Activated naive CD4-positive, alpha-beta T cell treated with anti-CD3 and anti-CD28 coated beads, Interleukin-2, amount 10 ng/mL, durations not matched to agents 7 days and 5 days (primary cell): ENCODE data around the gene PTPRD.

Experiments used
- CTCF ChIA-PET: fragments of 350-600 bp; sonication (Branson Sonifier 250); formaldehyde crosslinking; loops from one replicate; lab custom pipeline; 2021; ENCODE audit warnings: antibody characterized with exemption; lab: Charles Lee
- DNase-seq: peaks from one replicate; pipeline ENCODE4 v3.0.0-alpha.2; 2020
- H3K27ac Mint-ChIP-seq: one replicate; pipeline ENCODE4 v1.8.0; 2021; ENCODE audit warnings: mild to moderate bottlenecking, moderate library complexity, mixed read lengths
- H3K27me3 Mint-ChIP-seq: one replicate; pipeline ENCODE4 v1.8.0; 2021; ENCODE audit warnings: mild to moderate bottlenecking, mixed read lengths
- H3K36me3 Mint-ChIP-seq: one replicate; pipeline ENCODE4 v1.8.0; 2021; ENCODE audit warnings: mixed read lengths
- H3K4me1 Mint-ChIP-seq: one replicate; pipeline ENCODE4 v1.8.0; 2021; ENCODE audit warnings: mixed read lengths
- H3K4me3 Mint-ChIP-seq: one replicate; pipeline ENCODE4 v1.8.0; 2021; ENCODE audit warnings: mild to moderate bottlenecking, moderate library complexity, mixed read lengths
- H3K9me3 Mint-ChIP-seq: one replicate; pipeline ENCODE4 v1.8.0; 2021; ENCODE audit warnings: mixed read lengths

PTPRD gene

GRCh38 chr9:8831568-8831967, 1781.2 kb downstream of the PTPRD start:
- Mint-ChIP-seq H3K9me3 (no peaks in the 10 kb centered on the region), H3K4me1 (no peaks in the 10 kb centered on the region), H3K27ac (no peak overlapping the region), H3K36me3 (no peaks in the 10 kb centered on the region), H3K4me3 (no peak overlapping the region), H3K27me3 (no peaks in the 10 kb centered on the region)
- no peak for DNase-seq
- CTCF ChIA-PET, result no interaction called here

- H3K4me1 Mint-ChIP-seq, result peaks cover 5% of the 10 kb centered on the region
- no peaks in the 10 kb centered on the region for H3K36me3 Mint-ChIP-seq
- H3K9me3 Mint-ChIP-seq, result no peaks in the 10 kb centered on the region
- no peaks in the 10 kb centered on the region for H3K27me3 Mint-ChIP-seq
- no peak overlapping the region for H3K4me3 Mint-ChIP-seq
- no peak for DNase-seq
- CTCF ChIA-PET, result no interaction called here
- H3K27ac Mint-ChIP-seq, result no peak overlapping the region
Measured at GRCh38 chr9:8826281-8826680, 1786.5 kb downstream of the PTPRD start.

GRCh38 chr9:8825585-8826147, 1787.1 kb downstream of the PTPRD start:
- H3K4me3 Mint-ChIP-seq, result no peak overlapping the region
- H3K36me3 Mint-ChIP-seq, result no peaks in the 10 kb centered on the region
- H3K4me1 Mint-ChIP-seq, result peaks cover 5% of the 10 kb centered on the region
- CTCF ChIA-PET, result no interaction called here
- DNase-seq, result no peak
- no peak overlapping the region for H3K27ac Mint-ChIP-seq
- H3K9me3 Mint-ChIP-seq, result no peaks in the 10 kb centered on the region
- H3K27me3 Mint-ChIP-seq, result no peaks in the 10 kb centered on the region

- peaks cover 5% of the 10 kb centered on the region for H3K4me1 Mint-ChIP-seq
- DNase-seq, result no peak
- CTCF ChIA-PET, result no interaction called here
- H3K27me3 Mint-ChIP-seq, result no peaks in the 10 kb centered on the region
- H3K27ac Mint-ChIP-seq, result no peak overlapping the region
- no peak overlapping the region for H3K4me3 Mint-ChIP-seq
- H3K36me3 Mint-ChIP-seq, result no peaks in the 10 kb centered on the region
- no peaks in the 10 kb centered on the region for H3K9me3 Mint-ChIP-seq
Measured at GRCh38 chr9:8823131-8823895, 1789.5 kb downstream of the PTPRD start.

GRCh38 chr9:8822667-8823025, 1790.2 kb downstream of the PTPRD start:
- Mint-ChIP-seq H3K4me3 (no peak overlapping the region), H3K36me3 (no peaks in the 10 kb centered on the region), H3K27ac (no peak overlapping the region), H3K9me3 (no peaks in the 10 kb centered on the region), H3K27me3 (no peaks in the 10 kb centered on the region), H3K4me1 (peaks cover 5% of the 10 kb centered on the region)
- no peak for DNase-seq
- CTCF ChIA-PET, result no interaction called here

- no peaks in the 10 kb centered on the region for H3K9me3 Mint-ChIP-seq
- no peak overlapping the region for H3K27ac Mint-ChIP-seq
- H3K27me3 Mint-ChIP-seq, result no peaks in the 10 kb centered on the region
- H3K4me1 Mint-ChIP-seq, result peaks cover 5% of the 10 kb centered on the region
- H3K4me3 Mint-ChIP-seq, result no peak overlapping the region
- no peak for DNase-seq
- H3K36me3 Mint-ChIP-seq, result no peaks in the 10 kb centered on the region
- CTCF ChIA-PET, result no interaction called here
Measured at GRCh38 chr9:8821910-8822666, 1790.7 kb downstream of the PTPRD start.

DNA sequence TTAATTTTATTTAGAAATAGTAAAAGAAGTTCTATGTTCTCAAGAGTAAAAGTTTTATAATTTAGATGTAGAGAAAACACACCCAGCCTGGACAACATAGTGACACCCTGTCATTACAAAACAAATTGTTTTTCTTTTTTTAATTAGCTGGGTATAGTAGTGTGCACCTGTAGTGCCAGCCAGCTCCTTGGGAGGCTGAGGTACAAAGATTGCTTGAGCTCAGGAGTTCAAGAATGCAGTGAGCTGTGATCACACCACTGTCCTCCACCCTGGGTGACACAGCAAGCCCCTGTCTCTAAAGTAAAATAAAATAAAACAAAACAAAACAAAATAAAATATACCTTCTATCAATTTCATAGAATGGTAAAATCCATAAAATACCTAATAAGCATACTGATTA, 1795.5 kb downstream of the PTPRD start:
- H3K4me3 Mint-ChIP-seq, result no peak overlapping the region
- DNase-seq, result no peak
- no peak overlapping the region for H3K27ac Mint-ChIP-seq
- H3K36me3 Mint-ChIP-seq, result no peaks in the 10 kb centered on the region
- H3K4me1 Mint-ChIP-seq, result peaks cover 5% of the 10 kb centered on the region
- no peaks in the 10 kb centered on the region for H3K27me3 Mint-ChIP-seq
- CTCF ChIA-PET, result no interaction called here
- no peaks in the 10 kb centered on the region for H3K9me3 Mint-ChIP-seq

DNA sequence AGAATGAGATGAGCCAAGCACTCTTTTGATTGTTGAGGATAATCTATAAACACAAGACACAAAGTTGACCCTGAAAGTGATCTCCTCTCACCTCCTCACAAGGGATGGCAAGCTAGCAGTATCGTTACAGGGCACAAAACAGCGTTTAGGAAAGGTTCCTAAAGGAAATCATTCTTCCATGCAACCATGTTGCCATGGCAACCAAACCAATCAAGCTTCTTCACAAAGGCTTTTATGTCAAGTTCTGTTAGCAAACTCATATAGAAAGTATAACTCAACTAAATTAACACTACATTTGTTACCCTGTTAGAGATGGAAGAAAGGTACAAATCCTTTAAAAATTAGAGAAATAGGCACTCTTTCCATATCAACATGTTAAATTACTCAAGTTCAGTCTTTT, 1796.4 kb downstream of the PTPRD start:
- Mint-ChIP-seq H3K27me3 (no peaks in the 10 kb centered on the region), H3K4me1 (no peaks in the 10 kb centered on the region), H3K27ac (no peak overlapping the region), H3K4me3 (no peak overlapping the region), H3K9me3 (no peaks in the 10 kb centered on the region), H3K36me3 (no peaks in the 10 kb centered on the region)
- no peak for DNase-seq
- CTCF ChIA-PET, result no interaction called here

DNA sequence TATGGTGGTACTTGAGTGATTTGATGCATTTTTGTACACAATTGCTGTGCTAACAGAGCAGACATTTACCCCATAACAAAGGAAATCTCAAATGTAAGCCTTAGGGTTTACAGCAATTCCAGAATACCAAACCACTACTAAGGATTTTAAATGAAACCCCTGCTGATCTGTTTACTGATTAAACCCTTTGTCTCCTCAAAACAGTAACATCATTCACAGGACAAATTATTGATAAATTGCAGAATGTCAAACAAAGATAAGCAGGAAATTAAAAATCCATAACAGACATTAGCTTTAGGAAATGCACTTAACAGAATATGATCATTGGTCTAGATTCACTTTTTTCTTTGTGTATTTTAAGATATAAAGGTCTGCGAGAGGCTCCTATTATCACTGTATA, 1796.9 kb downstream of the PTPRD start:
- no peak overlapping the region for H3K27ac Mint-ChIP-seq
- no peak overlapping the region for H3K4me3 Mint-ChIP-seq
- no peaks in the 10 kb centered on the region for H3K27me3 Mint-ChIP-seq
- H3K4me1 Mint-ChIP-seq, result no peaks in the 10 kb centered on the region
- peaks cover 2% of the 10 kb centered on the region for H3K9me3 Mint-ChIP-seq
- DNase-seq, result no peak
- CTCF ChIA-PET, result no interaction called here
- H3K36me3 Mint-ChIP-seq, result no peaks in the 10 kb centered on the region

DNA sequence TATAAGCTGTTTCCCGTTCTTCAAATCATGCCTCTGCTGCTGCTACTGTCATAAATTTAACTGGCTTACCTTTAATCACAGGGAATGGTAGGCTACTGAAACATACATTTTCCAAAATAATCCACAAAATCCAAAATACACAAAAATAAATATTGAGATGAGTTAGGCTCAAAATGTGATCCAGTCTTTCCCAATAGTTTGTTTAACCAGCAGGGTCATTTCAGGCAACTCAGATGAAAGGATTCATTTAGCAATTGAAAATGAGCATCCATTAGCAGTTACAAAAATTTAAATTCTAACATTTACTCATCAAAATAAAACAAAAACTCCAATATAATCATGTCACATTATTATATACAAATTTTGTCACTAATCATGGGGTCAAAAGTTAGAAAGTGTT, 1797.6 kb downstream of the PTPRD start:
- Mint-ChIP-seq H3K36me3 (no peaks in the 10 kb centered on the region), H3K9me3 (peaks cover 2% of the 10 kb centered on the region), H3K27me3 (no peaks in the 10 kb centered on the region), H3K4me3 (no peak overlapping the region), H3K27ac (no peak overlapping the region), H3K4me1 (no peaks in the 10 kb centered on the region)
- DNase-seq, result no peak
- CTCF ChIA-PET, result no interaction called here

DNA sequence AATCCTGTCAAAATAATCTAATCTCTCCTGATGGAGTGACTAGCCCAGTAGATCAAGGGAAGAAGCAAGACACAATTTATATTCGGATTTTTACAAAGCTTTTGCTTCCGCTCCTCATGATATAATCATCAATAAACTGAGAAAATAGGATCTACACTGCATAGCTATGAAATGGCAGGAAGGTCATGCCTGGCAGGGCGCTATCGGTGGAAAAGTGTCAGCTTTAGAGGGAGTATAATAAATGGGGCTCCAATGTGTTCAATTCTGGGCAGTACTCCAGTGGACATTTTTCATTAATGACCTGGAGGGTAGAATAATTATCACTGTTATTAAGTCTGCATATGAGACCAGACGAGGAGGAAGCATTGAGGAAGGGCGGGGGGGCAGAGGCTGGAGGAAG, 1799.9 kb downstream of the PTPRD start:
- H3K4me3 Mint-ChIP-seq, result no peak overlapping the region
- no peaks in the 10 kb centered on the region for H3K27me3 Mint-ChIP-seq
- H3K9me3 Mint-ChIP-seq, result peaks cover 2% of the 10 kb centered on the region
- DNase-seq, result no peak
- no peaks in the 10 kb centered on the region for H3K4me1 Mint-ChIP-seq
- CTCF ChIA-PET, result no interaction called here
- H3K36me3 Mint-ChIP-seq, result no peaks in the 10 kb centered on the region
- H3K27ac Mint-ChIP-seq, result no peak overlapping the region

GRCh38 chr9:8809741-8810140, 1803.1 kb downstream of the PTPRD start:
- Mint-ChIP-seq H3K4me1 (no peaks in the 10 kb centered on the region), H3K9me3 (peaks cover 2% of the 10 kb centered on the region), H3K27ac (no peak overlapping the region), H3K36me3 (no peaks in the 10 kb centered on the region), H3K27me3 (no peaks in the 10 kb centered on the region), H3K4me3 (no peak overlapping the region)
- DNase-seq, result no peak
- CTCF ChIA-PET, result no interaction called here

- H3K27me3 Mint-ChIP-seq, result no peaks in the 10 kb centered on the region
- H3K27ac Mint-ChIP-seq, result no peak overlapping the region
- CTCF ChIA-PET, result no interaction called here
- H3K36me3 Mint-ChIP-seq, result no peaks in the 10 kb centered on the region
- peaks cover 2% of the 10 kb centered on the region for H3K9me3 Mint-ChIP-seq
- H3K4me3 Mint-ChIP-seq, result no peak overlapping the region
- DNase-seq, result no peak
- no peaks in the 10 kb centered on the region for H3K4me1 Mint-ChIP-seq
Measured at GRCh38 chr9:8806150-8806549, 1806.7 kb downstream of the PTPRD start.

- DNase-seq, result no peak
- no peak overlapping the region for H3K27ac Mint-ChIP-seq
- CTCF ChIA-PET, result no interaction called here
- H3K9me3 Mint-ChIP-seq, result no peaks in the 10 kb centered on the region
- H3K4me1 Mint-ChIP-seq, result no peaks in the 10 kb centered on the region
- H3K4me3 Mint-ChIP-seq, result no peak overlapping the region
- no peaks in the 10 kb centered on the region for H3K36me3 Mint-ChIP-seq
- no peaks in the 10 kb centered on the region for H3K27me3 Mint-ChIP-seq
Measured at GRCh38 chr9:8804613-8805012, 1808.2 kb downstream of the PTPRD start.

DNA sequence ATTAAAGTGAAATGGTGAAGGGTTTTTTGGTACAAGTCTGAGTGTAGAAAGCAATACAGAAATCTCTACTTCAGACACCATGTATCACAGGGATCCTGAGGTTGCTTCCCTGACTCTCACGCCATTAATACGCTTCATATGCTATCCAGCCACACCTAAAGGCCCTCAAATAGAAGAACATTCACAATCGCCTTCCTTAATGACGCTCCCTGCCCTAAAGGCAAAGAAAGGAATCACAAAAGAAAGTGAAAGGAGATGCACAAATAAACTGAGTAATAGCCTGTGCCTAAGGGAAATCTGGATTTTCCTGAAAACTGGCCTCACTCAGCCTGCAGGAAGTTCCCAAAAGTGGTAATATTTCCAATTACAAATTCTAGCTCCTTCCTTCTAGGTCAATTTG, 1810.6 kb downstream of the PTPRD start:
- no peaks in the 10 kb centered on the region for H3K27me3 Mint-ChIP-seq
- no peak overlapping the region for H3K4me3 Mint-ChIP-seq

More for the DNA sequence above, 1810.6 kb downstream of the PTPRD start:
- Mint-ChIP-seq H3K9me3 (no peaks in the 10 kb centered on the region), H3K27ac (no peak overlapping the region), H3K36me3 (no peaks in the 10 kb centered on the region), H3K4me1 (no peaks in the 10 kb centered on the region)
- DNase-seq, result no peak
- CTCF ChIA-PET, result no interaction called here
